GM19452 (cell line): ENCODE measurements around the gene AIF1L.
"Not testable (repeated sequence)": the region's sequence is repeated elsewhere in the genome, so short reads cannot be mapped to it uniquely, and the experiment has no call there.

Experiments
- ATAC-seq: cut with Tn5 transposase; IDR thresholded peaks from one replicate; pipeline ENCODE4 v1.9.1; 2021; ENCODE audit not compliant: unreplicated experiment

Gene AIF1L

DNA sequence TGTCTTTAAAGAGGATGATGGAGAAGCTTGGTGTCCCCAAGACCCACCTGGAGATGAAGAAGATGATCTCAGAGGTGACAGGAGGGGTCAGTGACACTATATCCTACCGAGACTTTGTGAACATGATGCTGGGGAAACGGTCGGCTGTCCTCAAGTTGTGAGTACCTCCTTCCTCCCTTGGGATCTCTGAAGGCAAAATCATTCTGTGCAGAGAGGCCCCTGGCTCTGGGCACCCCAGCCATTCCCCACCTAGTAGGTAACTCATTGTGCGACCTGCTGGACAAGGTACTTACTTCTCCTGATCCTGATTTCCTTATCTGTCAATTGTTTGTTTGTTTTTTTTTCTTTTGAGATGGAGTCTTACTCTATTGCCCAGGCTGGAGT is 21.4 kb downstream of the AIF1L start:
- no peak for ATAC-seq

DNA sequence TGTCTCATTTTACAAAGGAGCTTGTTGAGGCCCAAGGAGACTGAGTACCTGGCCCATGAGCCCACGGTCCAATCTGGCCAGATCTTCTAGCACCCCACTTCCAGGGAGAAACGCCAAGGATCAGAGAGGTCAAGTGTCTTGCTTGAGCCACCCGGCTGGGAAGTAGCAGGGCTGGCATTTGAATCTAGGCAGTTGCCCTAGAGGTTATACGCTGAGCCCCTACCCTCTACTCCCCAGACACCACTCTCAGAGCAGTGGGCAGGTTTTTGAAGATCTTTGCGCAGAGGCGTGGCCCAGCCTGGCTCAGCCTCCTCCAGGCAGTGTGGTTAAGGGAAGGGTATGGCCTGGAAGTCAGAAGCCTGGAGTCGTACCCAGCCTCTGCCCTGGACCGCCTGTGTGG is 23.3 kb downstream of the AIF1L start:
- ATAC-seq, result no peak

DNA sequence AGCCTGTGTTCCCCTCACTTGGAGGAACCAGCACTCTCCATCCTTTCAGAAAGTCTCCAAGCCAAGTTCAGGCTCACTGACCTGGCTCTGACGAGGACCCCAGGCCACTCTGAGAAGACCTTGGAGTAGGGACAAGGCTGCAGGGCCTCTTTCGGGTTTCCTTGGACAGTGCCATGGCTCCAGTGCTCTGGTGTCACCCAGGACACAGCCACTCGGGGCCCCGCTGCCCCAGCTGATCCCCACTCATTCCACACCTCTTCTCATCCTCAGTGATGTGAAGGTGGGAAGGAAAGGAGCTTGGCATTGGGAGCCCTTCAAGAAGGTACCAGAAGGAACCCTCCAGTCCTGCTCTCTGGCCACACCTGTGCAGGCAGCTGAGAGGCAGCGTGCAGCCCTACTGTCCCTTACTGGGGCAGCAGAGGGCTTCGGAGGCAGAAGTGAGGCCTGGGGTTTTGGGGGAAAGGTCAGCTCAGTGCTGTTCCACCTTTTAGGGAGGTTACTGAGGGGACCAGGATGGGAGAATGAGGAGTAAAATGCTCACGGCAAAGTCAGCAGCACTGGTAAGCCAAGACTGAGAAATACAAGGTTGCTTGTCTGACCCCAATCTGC is 24.4 kb downstream of the AIF1L start:
- ATAC-seq, result no peak

DNA sequence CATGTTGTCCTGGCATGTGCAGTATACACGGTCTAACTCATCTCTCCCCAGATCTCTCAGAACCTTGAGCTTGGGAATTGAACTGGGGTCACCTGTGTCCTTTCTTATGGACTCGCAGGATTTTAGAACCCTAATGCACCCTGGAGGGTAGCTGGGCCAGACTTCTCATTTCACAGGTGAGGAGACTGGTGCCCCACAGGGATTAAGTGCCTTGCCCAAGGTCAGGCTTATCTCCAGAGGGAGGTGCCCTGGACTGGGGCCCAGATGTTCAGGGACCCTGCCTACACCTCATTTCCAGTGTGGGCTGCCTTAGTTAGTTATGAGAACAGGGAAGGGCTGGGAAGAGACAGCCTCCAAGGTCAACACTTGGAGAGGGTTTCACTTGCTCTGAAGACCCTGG is 25.0 kb downstream of the AIF1L start:
- no peak for ATAC-seq

DNA sequence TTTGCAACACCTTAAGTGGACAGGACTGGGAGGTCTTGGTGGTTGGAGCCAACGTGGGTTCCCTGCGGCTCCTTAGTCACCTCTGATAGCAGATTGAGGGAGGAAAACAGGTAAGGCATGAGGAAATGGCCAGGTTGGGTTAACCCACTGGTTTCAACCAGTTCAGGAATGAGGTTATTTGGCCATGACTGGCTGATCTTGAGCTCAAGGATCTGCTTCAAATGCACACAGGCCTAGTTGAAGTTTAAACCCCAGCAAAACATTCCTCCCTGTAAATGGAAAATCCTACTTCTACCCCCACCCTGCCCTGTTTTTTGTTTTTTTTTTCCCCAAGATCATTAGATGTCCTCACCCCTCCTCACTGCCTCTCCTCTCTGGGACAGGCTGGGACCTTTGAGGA is 25.8 kb downstream of the AIF1L start:
- ATAC-seq, result no peak

DNA sequence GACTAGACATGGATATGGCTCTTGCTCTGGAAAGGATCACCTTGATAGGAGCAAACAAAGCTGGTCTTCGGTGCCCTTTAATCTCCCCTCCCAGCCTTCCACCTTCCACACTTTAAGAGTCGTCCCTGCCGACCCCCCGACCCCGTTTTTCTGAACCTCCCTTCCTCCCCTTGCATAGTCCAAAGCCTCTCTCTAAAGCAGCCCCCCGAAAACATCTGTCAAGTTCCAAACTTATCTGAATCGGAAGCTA is 28.6 kb downstream of the AIF1L start:
- ATAC-seq, result no peak

DNA sequence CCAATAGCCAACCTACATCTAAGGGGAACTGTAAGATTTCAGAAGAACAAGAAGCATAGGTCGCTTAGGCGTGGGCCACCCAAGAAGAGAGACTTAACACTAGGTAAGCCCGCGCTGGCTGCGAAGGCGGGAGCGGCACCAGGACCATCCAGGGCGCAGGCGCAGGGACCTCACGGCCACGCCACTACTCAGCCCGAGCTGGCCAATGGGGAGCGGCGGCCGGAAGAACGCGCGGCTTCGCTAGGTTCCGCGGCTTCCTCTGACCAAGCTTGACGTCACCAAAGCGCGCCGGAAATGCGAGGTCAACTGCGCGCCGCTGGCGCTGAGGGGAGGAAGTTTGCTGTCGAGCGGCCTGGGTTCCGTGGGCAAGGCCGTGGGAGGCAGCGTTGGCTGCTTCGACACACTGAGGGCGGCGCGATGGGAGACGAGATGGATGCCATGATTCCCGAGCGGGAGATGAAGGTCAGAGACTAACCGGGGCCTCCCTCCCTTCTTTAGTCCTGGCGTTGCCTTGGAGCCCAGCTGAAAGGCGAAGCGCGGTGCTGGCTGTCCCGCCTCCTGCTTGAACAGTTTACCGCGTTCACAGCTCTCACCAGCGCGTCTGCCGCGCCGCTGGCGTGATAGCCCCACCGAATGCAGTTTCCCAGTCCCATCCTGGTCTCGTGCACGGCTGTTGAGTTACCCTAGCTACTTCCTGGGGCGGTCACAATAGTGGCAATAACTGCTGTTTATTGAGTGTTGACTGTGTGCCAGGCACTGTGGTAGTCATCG is 29.1 kb downstream of the AIF1L start, which contains the start of gene NUP214:
Gene NUP214 (plus strand): TSS at position 299 of the 771 bp plus-strand sequence. CDS start 119 bp downstream, at position 418.
- ATAC-seq, result peak; percentile 97

DNA sequence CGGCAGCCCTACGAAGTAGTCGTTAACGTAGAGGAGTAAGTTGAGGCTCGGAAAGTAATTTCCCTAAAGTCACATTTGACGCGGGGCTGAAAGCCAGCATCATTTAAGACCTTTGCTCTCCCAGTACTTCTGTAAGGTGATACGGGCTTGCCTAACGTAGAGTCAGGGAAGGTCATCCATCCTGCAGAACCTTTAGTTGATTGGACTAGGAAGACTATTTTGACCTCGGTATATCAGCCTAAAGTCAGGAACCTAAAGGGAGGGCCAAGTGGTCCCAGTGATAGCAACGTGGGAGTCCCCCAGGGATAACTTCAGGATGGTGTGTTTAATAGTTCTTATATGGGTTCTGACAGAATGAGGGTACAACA is 29.7 kb downstream of the AIF1L start:
- ATAC-seq, result no peak

DNA sequence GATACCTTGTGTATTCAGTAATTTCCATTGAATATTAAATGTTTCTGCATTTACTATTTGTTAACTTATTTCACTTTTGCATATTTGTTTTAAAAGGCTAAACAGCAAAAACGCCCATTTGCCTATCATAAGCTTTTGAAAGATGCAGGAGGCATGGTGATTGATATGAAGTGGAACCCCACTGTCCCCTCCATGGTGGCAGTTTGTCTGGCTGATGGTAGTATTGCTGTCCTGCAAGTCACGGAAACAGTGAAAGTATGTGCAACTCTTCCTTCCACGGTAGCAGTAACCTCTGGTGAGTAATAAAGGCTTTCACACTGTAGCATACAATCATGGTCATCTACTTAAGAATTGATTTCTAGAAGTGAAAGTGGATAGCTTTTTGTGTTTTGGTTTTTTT is 32.9 kb downstream of the AIF1L start:
- no peak for ATAC-seq

DNA sequence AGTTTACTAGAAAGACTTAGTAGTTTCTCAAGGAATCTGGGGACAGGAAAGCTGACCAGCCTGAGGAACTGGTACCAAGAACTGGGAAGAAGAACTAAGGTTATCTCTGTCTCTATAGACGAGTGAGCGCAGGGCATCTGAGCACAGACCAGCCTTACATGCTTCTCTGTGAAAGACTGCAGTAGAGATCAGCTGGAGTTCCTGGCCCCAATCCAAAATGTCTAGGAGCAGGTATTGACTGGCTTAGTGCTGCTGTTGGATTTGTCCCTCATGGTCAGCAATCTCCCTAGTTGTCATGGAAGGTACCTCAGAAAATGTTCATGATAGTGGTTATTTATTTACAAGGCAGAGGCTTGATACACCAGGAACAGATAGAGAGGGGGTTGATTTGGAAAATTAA is 42.3 kb downstream of the AIF1L start:
- no peak for ATAC-seq

DNA sequence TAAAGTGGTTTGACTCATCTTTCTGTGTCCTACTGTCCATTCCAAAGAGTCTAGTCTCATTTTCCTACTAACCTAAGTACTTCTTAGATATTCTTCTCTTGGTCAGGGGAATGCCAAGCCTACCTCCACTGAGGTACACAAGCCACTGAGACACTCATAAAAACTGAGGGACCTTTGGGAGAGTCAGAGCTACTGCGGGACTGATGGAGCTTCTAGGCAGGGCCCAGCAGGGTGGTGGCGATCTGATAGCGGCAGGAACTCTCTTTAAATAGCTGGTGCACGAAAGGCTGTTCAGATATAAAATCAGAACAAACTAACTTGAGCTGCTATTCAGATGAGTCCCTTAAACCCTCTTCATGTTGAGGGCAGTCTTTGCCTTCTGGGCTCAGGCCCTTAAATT is 43.8 kb downstream of the AIF1L start:
- ATAC-seq, result no peak

DNA sequence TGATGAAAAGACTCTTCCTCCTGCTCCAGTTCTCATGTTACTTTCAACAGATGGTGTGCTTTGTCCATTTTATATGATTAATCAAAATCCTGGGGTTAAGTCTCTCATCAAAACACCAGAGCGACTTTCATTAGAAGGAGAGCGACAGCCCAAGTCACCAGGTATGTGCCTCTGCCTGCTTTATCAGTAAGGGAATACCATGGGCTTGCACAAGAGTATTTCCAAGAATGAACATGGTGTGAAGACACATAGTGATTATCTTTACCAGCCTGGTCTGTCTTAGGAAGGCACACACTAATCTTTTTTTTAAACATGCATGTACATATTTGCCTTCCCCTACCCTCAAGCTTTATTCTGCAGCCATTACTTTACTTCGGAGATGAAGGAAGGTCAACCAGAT is 44.2 kb downstream of the AIF1L start:
- ATAC-seq, result no peak

DNA sequence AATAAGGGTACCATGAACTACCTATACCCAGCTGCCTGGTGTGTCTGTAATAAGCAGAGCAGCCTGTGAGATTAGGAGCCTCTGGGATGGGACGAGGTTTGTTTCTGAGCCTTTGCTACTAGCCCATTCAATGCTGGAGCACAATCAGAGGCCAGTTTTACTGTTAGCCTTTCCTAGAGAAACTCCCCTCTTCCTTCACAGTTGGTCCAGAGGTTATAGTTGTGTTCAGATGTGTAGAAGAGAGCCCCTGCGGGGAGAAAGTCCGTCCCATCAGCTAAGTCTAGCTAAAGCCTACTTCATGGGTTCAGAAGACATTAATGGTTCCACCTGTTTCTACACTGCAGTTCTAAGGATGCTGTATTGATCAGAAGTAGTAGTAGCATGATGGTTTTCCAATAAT is 45.8 kb downstream of the AIF1L start:
- no peak for ATAC-seq

DNA sequence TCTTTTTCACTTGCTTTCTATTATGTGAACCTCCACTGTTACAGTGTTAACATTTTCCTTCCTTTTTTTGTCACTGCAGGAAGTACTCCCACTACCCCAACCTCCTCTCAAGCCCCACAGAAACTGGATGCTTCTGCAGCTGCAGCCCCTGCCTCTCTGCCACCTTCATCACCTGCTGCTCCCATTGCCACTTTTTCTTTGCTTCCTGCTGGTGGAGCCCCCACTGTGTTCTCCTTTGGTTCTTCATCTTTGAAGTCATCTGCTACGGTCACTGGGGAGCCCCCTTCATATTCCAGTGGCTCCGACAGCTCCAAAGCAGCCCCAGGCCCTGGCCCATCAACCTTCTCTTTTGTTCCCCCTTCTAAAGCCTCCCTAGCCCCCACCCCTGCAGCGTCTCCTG is 47.9 kb downstream of the AIF1L start:
- ATAC-seq, result no peak

DNA sequence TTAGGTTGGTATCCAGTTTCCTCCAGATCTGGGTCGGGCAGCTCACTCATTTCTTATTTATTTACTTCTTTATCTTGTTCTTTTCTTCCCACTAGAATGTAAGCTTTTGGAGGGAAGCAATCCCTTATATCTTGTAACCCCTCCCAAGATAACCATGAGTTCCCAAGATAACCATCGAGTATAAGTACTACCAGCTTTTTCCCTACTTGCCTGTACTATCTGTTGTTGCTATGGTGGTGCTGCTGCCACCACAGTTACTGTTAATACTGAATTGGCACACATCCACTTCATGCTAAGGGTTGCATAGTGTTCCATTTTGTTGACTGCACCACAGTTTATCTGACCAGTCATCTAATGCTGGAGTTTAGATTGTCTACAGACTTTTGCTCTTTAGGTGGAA is 48.9 kb downstream of the AIF1L start:
- ATAC-seq, result no peak

DNA sequence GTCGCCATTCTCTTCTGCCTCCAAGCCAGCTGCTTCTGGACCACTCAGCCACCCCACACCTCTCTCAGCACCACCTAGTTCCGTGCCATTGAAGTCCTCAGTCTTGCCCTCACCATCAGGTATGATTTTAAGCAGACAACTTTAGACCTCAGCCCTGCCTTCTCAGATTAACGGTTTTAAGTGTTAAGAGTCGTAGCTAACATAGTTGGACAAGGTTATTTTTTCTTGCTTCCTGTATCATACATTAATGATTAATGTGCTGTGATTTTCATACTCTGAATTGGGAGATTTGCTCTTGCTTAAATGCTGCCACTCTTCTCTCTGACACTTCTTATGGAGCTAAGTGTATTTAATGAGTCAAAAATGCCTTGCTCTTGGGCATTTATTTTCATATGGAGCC is 49.9 kb downstream of the AIF1L start:
- no peak for ATAC-seq

DNA sequence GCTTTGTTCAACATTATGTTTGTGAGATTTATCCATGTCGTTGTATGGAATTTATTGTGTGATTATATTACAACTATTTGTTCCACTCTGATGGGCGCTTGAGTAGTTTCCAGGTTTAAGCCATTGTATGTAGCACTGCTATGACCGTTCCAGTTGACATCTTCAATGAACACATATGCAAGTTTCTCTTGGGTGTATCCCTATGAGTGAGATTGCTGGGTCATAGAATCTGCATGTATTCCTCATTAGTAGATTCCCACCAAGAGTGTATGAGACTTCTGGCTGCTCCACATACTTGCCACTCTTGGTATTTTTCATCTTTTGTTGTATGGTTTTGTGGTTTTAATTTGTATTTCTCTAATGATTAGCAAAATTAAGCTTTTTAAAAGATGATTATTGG is 51.9 kb downstream of the AIF1L start:
- ATAC-seq, result no peak

DNA sequence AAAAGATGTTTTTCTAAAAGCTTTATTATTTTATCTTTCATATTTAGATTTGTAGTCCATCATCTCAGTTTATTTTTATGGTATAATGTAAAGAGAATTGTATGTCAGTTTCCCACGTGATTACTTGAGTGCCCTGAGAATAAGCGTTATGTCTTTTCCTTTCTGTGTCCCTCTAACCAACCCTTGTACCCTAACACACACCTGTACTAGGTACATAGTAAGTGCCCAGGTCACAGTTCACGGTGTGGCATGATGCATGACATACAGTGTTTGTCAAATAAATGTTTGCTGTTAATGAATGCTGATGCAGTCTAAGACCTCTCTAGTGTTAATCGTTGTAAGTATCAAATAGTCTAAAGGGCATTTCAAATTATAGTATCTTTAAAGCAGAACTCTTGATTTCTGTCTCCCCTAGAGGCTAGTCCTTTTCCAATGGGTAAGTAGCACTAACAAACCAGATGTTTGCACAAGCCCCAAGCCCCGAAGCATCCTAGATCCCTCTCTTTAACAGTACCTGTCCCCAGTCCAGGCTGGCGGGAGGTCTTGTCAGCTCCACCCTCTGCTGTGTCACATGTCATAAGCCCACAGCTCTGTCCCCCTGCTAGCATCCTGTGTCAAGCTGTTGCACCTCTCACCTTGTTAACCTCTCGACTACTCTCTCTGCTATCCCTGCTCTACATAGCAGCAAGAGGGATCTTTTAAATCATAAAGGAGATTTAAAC is 52.8 kb downstream of the AIF1L start:
- ATAC-seq, result no peak

DNA sequence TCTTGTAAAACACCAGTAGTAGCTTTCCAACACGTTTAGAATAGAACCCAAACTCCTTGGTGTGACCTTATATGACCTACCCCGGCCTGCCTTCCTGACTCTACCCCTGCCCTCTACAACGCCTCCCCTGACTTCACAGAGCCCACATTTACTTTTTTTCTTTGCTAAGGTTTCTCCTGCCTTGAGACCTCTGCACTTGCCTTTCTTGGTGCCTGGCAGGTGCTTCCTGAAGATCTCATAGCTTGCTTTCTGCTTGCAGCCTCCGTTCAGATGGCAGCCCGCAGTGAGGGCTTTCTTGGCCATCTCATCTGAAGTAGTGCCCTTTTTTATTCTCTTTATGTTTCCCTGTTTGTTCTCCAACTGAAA is 53.3 kb downstream of the AIF1L start:
- ATAC-seq, result no peak

DNA sequence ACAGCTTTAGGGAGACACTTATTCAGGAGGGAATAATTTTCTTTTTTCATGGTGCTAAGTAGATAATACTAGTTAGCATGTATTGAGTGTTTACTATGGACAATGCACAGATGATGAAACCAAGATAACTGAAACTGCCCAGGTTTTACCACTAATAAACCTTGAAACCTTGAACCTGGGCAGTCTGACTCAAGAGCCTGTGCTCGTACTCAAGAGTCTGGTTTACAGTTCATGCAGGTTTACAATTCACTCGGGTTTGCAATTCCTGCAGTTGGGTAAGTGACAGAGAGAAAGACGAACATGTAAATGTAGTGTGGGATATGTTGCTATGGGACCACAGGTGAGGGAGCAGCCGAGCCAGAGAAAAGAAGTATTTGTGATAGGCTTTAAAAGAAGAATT is 57.3 kb downstream of the AIF1L start:
- no peak for ATAC-seq

DNA sequence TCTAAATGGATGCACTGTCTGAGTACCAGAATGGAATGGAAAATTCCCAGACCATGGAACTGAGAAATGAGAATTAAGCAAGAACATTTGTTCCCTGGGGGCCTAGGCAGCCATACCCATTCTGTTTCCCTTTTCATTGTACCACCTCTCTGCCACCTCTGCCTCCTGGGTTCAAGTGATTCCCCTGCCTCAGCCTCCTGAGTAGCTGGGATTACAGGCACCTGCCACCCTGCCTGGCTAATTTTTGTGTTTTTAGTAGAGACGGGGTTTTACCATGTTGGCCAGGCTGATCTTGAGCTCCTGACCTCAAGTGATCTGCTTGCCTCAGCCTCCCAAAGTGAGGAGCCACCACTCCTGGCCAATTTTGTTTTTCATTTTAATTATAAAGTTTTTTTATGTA is 62.3 kb downstream of the AIF1L start:
- ATAC-seq, result not testable (repeated sequence)

DNA sequence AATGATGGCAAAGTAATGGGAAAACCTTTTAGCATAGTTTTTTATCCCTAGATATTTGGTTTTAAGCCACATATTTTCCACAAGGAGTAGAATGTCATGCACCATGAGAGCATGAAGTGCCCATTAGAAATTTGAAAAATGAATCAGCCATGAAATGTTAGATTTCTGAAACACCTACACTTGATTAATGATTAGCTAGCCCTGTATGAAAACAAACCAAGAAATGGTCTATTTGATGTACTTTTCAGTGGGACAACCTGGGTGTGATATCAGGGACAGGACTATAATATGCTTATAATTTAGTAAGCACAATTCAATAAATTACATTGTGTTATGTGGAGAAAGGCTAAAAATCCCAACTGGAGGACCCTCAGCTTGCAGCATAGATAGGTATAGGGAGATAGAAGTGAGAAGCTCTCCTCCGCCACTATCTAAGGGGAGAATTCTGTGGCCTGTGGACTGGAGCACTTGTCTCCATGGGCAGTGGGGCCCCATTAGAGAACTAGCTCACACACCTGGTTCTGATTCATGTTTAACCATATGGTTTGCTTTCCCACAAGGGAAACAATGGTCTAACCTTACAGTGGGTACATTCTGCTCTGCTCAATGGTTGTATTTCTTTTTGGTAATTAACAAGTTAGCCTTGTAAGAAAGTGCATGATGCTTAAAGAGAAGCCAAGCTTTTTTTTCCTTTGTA is 64.2 kb downstream of the AIF1L start:
- no peak for ATAC-seq
